GM10266 (cell line): ENCODE results near the gene ZNF44.
A peak's percentile ranks its signal among the peaks of the same experiment; 100 is the strongest.
"Not testable (repeated sequence)": the region's sequence is repeated elsewhere in the genome, so short reads cannot be mapped to it uniquely, and the experiment has no call there.

Source experiments
- DNase-seq: peaks from one replicate; pipeline ENCODE4 v3.0.0; 2012; ENCODE audit errors: extremely low spot score
- TF ChIP-seq, protein P1 (sequence below): IDR thresholded peaks from 2 replicates; pipeline ENCODE4 v1.5.1; 2012; ENCODE audit warnings: mild to moderate bottlenecking, low read depth; ENCODE audit not compliant: control insufficient read depth, insufficient read depth; ENCODE audit errors: missing control alignments

The ZNF44 gene

DNA sequence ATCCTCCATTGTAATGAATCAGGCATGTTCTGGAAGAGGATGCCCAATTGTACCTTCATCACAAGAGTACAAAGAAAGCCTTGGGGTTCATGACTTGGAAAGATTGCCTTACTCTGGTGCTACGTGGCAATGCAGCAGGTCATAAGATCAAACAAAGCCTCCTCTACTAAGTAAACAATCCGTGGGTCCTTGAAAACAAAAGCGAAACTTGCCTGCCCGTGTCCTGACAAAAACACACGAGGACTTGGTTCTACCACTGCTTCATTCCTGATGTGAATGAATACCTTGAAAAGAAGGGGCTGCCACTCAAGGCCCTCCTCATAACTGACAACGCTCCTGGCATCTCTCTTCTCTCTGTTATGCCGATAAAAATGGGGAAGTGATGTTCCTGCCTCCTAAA is 19.9 kb upstream of the ZNF44 start:
- no peak for DNase-seq
- TF ChIP-seq, protein P1, sequence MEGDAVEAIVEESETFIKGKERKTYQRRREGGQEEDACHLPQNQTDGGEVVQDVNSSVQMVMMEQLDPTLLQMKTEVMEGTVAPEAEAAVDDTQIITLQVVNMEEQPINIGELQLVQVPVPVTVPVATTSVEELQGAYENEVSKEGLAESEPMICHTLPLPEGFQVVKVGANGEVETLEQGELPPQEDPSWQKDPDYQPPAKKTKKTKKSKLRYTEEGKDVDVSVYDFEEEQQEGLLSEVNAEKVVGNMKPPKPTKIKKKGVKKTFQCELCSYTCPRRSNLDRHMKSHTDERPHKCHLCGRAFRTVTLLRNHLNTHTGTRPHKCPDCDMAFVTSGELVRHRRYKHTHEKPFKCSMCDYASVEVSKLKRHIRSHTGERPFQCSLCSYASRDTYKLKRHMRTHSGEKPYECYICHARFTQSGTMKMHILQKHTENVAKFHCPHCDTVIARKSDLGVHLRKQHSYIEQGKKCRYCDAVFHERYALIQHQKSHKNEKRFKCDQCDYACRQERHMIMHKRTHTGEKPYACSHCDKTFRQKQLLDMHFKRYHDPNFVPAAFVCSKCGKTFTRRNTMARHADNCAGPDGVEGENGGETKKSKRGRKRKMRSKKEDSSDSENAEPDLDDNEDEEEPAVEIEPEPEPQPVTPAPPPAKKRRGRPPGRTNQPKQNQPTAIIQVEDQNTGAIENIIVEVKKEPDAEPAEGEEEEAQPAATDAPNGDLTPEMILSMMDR: no peak

DNA sequence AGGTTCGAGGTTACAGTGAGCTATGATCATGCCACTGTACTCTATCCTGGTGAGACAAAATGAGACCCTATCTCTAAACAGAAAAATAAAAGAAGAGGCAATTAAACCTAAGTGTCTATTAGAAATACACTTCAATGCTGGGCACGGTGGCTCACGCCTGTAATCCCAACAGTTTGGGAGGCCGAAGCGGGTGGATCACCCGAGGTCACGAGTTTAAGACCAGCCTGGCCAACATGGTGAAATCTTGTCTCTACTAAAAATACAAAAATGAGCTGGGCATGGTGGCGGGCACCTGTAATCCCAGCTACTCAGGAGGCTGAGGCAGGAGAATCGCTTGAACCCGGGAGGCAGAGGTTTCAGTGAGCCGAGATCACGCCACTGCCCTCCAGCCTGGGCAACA is 14.2 kb upstream of the ZNF44 start:
- not testable (repeated sequence) for DNase-seq

DNA sequence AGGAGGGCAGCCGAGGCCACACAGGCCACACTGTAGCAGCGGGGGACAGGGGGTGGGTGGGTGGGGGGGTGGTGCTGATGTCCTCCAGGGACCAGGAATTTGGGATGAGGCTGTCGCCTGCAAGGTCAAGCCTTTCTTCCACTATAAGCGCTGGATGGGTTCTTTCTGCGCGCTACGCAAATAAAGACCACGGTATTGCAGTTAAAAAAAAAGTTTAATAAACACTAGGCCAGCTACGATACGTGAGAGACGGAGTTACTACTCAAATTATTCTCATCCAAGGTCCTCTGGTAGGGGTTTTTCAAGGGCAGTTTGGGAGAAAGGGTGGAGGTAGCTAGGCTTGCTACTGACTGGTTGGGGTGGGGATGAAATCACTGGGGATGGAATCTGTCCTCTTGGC is 508 bp upstream of the ZNF44 start:
- TF ChIP-seq, protein P1: no peak
- no peak for DNase-seq

DNA sequence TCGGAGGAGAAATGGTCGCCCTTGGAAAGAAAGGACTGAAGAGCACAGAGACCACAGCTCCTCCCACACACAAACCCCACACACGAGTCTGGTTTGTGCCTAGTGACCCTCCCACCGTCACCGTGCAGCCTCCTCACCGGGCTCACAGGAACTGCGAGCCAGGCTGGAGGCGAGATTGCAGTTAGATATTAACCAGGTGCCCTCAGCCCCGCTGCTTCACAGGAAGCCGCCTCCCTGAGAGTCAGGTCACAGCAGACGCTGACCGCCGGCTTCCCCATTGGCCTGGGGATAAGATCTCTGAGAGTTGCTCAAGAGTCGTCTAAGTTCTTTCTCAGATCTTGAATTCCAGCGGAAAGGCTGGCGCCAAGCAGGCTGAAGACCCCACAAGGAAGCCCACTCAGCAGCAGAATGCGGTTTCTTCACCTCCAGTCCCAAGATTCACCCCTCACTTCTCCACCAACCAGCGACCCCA is 870 bp downstream of the ZNF44 start:
- peak; percentile 73 for DNase-seq

DNA sequence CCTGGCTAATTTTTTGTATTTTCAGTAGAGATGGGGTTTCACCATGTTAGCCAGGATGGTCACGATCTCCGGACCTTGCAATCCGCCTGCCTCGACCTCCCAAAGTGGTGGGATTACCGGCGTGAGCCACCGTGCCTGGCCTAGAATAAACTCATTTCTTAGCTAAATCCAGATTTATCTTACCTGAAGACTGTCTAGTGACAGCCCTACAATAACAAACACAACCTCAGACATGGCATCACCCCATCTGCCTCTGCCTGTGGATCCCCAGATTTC is 5.0 kb downstream of the ZNF44 start:
- TF ChIP-seq, protein P1: no peak
- no peak for DNase-seq

More for the DNA sequence above, 870 bp downstream of the ZNF44 start:
- TF ChIP-seq, protein P1: no peak

DNA sequence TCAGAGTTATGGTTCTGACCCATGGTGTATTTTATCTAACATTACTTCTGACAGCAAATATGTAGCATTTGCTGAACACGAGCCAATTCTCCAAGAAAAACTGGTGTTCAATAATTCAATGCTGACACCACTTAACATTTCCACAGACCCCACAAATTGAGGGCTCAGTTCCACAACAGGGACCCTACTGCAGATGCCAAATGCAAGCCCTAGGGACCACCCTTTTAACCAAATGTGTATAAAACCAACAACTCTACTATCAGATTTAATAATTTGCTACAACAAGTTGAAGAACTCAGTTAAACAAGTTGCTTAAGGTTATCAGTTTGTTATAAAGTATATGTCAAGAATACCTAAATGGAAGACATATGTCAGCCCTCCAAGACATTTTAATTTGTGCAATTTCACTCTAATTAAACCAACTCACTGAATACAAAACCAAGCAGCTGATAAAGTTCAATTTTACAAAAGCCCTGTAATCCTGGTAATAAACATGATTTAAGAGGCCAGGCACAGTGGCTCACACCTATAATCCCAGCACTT is 6.7 kb downstream of the ZNF44 start:
- no peak for DNase-seq
- TF ChIP-seq, protein P1: no peak

DNA sequence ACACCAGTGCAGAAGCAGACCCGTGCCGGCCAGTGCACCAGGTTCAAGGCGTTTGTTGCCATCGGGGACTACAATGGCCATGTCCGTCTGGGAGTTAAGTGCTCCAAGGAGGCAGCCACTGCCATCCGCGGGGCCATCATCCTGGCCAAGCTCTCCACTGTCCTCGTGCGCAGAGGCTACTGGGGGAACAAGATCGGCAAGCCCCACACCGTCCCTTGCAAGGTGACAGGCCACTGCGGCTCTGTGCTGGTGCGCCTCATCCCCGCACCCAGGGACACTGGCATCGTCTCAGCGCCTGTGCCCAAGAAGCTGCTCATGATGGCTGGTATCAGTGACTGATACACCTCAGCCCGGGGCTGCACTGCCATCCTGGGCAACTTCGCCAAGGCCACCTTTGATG is 10.1 kb downstream of the ZNF44 start:
- TF ChIP-seq, protein P1: no peak
- DNase-seq: no peak

DNA sequence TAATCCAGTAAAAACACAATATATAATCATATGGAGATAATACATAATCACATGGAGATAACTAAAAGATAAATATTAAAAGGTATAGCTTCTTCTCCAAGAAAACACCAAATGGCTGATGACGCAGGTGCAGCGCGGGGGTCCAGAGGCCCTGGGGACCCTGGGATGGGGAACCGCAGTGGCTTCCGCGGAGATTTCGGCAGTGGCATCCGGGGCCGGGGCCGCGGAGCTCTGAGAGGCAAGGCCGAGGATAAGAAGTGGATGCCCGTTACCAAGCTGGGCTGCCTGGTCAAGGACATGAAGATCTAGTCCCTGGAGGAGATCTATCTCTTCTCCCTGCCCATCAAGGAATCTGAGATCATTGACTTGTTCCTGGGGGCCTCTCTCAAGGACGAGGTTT is 10.5 kb downstream of the ZNF44 start:
- DNase-seq: no peak
- TF ChIP-seq, protein P1: no peak
